Fibroblast of lung (primary cell): ENCODE data around the gene NPEPL1. TPM values are rescaled to one million over a fixed set of nuclear protein-coding genes. Genes with fewer than 3 reads are reported as not detected.

Experiments
- DNase-seq, 2 donors: peaks; one replicate each; pipeline versions ENCODE4 v3.0.0 to v3.0.0-alpha.2; 2010; ENCODE audit warnings: low read depth in 2 of 2
- H2AFZ ChIP-seq: 2 replicates; pipeline ENCODE4 v1.5.1; 2012; ENCODE audit warnings: low read length, control low read depth, inconsistent platforms
- H3K27ac ChIP-seq: 2 replicates; pipeline ENCODE4 v1.5.1; 2011; ENCODE audit warnings: low read length, control low read depth; ENCODE audit not compliant: insufficient read depth
- H3K27me3 ChIP-seq: 2 replicates; pipeline ENCODE4 v1.5.1; 2011; ENCODE audit warnings: mild to moderate bottlenecking, low read length; ENCODE audit not compliant: control insufficient read depth, insufficient read depth
- H3K36me3 ChIP-seq: 2 replicates; pipeline ENCODE4 v1.5.1; 2011; ENCODE audit warnings: low read length; ENCODE audit not compliant: control insufficient read depth, insufficient read depth
- H3K4me1 ChIP-seq: 2 replicates; pipeline ENCODE4 v1.5.1; 2011; ENCODE audit warnings: low read length; ENCODE audit not compliant: control insufficient read depth, insufficient read depth; ENCODE audit errors: extremely low read depth
- H3K4me2 ChIP-seq: 2 replicates; pipeline ENCODE4 v1.5.1; 2011; ENCODE audit warnings: low read length, control low read depth; ENCODE audit not compliant: insufficient read depth; ENCODE audit errors: extremely low read depth
- H3K4me3 ChIP-seq, 4 experiments: fragments of 200-600 bp in 1 of 4; sonication (generic) in 1 of 4; replicated peaks in 1 of 4; 2 replicates each; pipeline ENCODE4 v1.5.1; 2011 to 2016; ENCODE audit warnings: low read length in 4 of 4, low read depth in 3 of 4, mild to moderate bottlenecking in 3 of 4, control low read depth in 2 of 4, inconsistent platforms in 1 of 4, mixed read lengths in 1 of 4; ENCODE audit not compliant: insufficient read depth in 1 of 4; ENCODE audit errors: control extremely low read depth in 1 of 4
- H3K79me2 ChIP-seq: 2 replicates; pipeline ENCODE4 v1.5.1; 2012; ENCODE audit warnings: mild to moderate bottlenecking, low read length, inconsistent platforms; ENCODE audit not compliant: control insufficient read depth, insufficient read depth
- H3K9ac ChIP-seq: 2 replicates; pipeline ENCODE4 v1.5.1; 2011; ENCODE audit warnings: mild to moderate bottlenecking, low read length, control low read depth; ENCODE audit not compliant: insufficient read depth
- H3K9me3 ChIP-seq: 2 replicates; pipeline ENCODE4 v1.5.1; 2012; ENCODE audit warnings: low read depth, low read length; ENCODE audit not compliant: control insufficient read depth, insufficient read depth
- H4K20me1 ChIP-seq: 2 replicates; pipeline ENCODE4 v1.5.1; 2011; ENCODE audit warnings: low read length; ENCODE audit not compliant: control insufficient read depth, insufficient read depth; ENCODE audit errors: extremely low read depth
- EZH2 ChIP-seq: IDR thresholded peaks from 2 replicates; pipeline ENCODE4 v1.5.1; 2012; ENCODE audit warnings: low read length, control low read depth, mild to moderate bottlenecking; ENCODE audit errors: missing control alignments
- polyA plus RNA-seq, 2 donors: library from polyadenylated mRNA; depleted of rRNA in 1 of 2; stranded (reverse) in 1 of 2; unstranded in 1 of 2; fragments of >200 nt; gene quantifications; 2 replicates each; pipeline ENCODE4 v1.2.1, GENCODE V29; 2011 to 2012; ENCODE audit warnings: missing spikeins in 1 of 2
- total RNA-seq: library from RNA; depleted of rRNA; stranded (reverse); fragments of >200 nt; gene quantifications from 2 replicates; pipeline ENCODE4 v1.2.1, GENCODE V29; 2014
- TF ChIP-seq, protein P1 (sequence below), 2 donors: IDR thresholded peaks in 1 of 2; conservative IDR thresholded peaks in 1 of 2; 1 replicate in 1 of 2; 2 replicates in 1 of 2; pipeline ENCODE4 v1.5.1; 2011 to 2012; ENCODE audit warnings: low read length in 2 of 2, control low read depth in 1 of 2, inconsistent platforms in 1 of 2, low read depth in 1 of 2, mild to moderate bottlenecking in 1 of 2

The NPEPL1 gene
- total and polyA plus RNA-seq, 2 donors (not counting 1 experiment from before 2014, with no cell fraction given) = 2.9 to 24.6 TPM

DNA sequence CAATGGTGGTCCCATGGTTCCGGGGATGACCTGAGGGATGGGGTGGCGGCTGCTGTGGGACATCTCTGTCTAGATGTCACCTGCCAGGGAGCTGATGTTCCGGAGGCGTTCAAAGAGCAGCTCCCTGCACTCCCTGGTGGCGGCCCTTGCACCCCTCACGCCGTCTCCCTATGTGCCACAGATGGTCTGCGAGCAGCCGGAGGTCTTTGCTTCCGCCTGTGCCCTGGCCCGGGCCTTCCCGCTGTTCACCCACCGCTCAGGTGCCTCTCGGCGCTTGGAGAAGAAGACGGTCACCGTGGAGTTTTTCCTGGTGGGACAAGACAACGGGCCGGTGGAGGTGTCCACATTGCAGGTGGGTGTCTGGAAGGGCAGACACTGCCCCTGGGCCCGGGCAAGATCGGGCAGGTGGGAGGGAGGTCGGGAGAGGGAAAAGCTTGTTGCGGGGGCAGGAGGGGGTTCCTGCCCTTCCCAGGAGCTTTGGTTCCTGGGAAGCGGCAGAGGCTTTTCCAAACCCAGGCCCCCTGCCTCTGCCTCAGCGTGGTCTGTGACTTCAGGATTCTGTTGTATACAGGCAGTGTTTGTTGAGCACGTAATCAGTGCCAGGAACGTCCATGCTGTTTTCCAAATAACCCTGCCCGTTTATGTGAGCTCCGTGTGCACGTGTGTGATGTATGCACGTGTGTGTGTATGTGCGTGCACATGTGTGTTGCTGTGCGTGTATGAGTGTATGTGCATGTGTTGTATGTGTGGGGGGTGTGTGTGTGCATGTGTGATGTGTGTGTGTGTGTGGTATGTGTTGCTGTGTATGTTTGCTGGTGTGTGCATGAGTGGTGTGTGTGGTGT is 1.9 kb downstream of the NPEPL1 start:
- Histone ChIP-seq H4K20me1 (no peaks in the 10 kb centered on the region), H3K9ac (no peak overlapping the region), H3K4me2 (no peak overlapping the region), H3K27ac (no peak overlapping the region), H2AFZ (no peak overlapping the region), H3K4me1 (peaks cover 8% of the 10 kb centered on the region), H3K36me3 (peaks cover 9% of the 10 kb centered on the region), H3K9me3 (no peaks in the 10 kb centered on the region), H3K79me2 (no peaks in the 10 kb centered on the region), H3K27me3 (no peaks in the 10 kb centered on the region), H3K4me3 (no peak overlapping the region)
- TF ChIP-seq, protein P1, sequence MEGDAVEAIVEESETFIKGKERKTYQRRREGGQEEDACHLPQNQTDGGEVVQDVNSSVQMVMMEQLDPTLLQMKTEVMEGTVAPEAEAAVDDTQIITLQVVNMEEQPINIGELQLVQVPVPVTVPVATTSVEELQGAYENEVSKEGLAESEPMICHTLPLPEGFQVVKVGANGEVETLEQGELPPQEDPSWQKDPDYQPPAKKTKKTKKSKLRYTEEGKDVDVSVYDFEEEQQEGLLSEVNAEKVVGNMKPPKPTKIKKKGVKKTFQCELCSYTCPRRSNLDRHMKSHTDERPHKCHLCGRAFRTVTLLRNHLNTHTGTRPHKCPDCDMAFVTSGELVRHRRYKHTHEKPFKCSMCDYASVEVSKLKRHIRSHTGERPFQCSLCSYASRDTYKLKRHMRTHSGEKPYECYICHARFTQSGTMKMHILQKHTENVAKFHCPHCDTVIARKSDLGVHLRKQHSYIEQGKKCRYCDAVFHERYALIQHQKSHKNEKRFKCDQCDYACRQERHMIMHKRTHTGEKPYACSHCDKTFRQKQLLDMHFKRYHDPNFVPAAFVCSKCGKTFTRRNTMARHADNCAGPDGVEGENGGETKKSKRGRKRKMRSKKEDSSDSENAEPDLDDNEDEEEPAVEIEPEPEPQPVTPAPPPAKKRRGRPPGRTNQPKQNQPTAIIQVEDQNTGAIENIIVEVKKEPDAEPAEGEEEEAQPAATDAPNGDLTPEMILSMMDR (conservative IDR thresholded peaks at IDR 0.05 in 1 of 2, IDR thresholded peaks at IDR 0.05 in 1 of 2; ENCODE audit: low read depth in 1 of 2, low read length in 2 of 2) = no peak
- no peak for TF ChIP-seq EZH2
- no peak for DNase-seq

DNA sequence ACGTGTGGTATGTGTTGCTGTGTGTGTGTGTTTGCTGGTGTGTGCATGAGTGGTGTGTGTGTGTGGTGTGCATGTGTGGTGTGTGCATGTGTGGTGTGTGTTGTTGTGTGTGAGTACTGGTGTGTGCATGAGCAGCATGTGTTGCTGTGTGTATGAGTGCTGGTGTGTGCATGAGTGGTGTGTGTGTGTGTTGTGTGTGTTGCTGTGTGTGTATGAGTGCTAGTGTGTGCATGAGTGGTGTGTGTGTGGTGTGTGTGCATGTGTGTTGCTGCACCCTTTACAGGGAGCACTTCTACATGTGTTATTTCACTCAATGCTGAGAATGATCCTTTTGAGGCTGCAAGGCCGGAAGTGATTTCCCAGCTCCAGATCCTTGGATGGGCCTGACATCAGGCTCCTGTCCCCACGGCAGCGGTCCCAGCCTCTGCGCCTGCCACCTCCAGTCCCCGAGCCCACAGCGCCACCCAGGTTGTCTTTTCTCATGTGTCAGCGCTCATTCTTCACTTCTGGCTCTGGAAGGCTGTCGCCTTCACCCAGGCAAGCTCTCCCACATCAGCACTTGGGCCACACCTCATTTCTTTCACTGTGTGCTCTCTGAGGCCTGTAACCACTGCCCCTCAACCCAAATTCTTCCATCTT is 2.6 kb downstream of the NPEPL1 start:
- Histone ChIP-seq H3K4me1 (peaks cover 8% of the 10 kb centered on the region), H3K4me3 (no peak overlapping the region), H3K9me3 (no peaks in the 10 kb centered on the region), H4K20me1 (no peaks in the 10 kb centered on the region), H3K36me3 (peaks cover 9% of the 10 kb centered on the region), H3K9ac (no peak overlapping the region), H3K27me3 (no peaks in the 10 kb centered on the region), H3K4me2 (no peak overlapping the region), H2AFZ (no peak overlapping the region), H3K79me2 (no peaks in the 10 kb centered on the region), H3K27ac (no peak overlapping the region)
- TF ChIP-seq EZH2 = no peak
- TF ChIP-seq, protein P1 (conservative IDR thresholded peaks at IDR 0.05 in 1 of 2, IDR thresholded peaks at IDR 0.05 in 1 of 2; ENCODE audit: low read depth in 1 of 2, low read length in 2 of 2) = no peak
- no peak for DNase-seq

DNA sequence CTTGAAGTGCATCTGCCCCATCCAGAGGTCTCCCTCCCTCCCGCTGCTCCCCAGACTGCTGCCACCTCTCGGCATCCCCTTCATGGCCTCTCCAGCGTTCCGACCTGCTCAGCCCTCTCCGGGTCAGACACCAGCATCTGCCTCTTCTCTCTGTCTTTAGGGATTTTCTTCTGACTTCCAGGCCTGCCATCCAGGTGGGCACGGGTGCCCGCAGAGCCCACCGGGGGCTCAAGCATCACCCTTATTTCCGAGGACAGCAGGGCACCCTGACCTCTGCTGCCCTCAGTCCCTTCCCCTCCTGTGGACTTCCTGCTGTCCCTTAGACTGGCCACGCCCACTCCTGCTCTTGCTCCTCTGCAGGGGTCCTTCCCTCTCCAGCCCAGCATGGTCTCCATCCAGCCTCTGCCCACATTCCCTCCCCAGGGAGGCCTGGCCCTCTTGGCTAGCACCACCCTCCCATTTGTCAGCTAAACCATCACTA is 3.3 kb downstream of the NPEPL1 start:
- H3K27ac ChIP-seq = no peak overlapping the region
- H2AFZ ChIP-seq = no peak overlapping the region
- peaks cover 9% of the 10 kb centered on the region for H3K36me3 ChIP-seq
- H4K20me1 ChIP-seq = no peaks in the 10 kb centered on the region
- peaks cover 8% of the 10 kb centered on the region for H3K4me1 ChIP-seq
- H3K79me2 ChIP-seq = no peaks in the 10 kb centered on the region
- H3K4me3 ChIP-seq = no peak overlapping the region
- TF ChIP-seq, protein P1 (conservative IDR thresholded peaks at IDR 0.05 in 1 of 2, IDR thresholded peaks at IDR 0.05 in 1 of 2; ENCODE audit: low read depth in 1 of 2, low read length in 2 of 2) = no peak
- TF ChIP-seq EZH2 = no peak
- H3K9me3 ChIP-seq = no peaks in the 10 kb centered on the region
- no peaks in the 10 kb centered on the region for H3K27me3 ChIP-seq
- no peak overlapping the region for H3K9ac ChIP-seq
- H3K4me2 ChIP-seq = no peak overlapping the region
- no peak for DNase-seq
